H1 (cell line): Measurements from ENCODE around the gene SECISBP2. TPM values are rescaled to one million over a fixed set of nuclear protein-coding genes. Genes with fewer than 3 reads are reported as not detected.

ENCODE experiments used
- CTCF ChIA-PET: fragments of 300-600 bp; sonication (Branson Sonifier 250); formaldehyde crosslinking; loops from one replicate; lab custom pipeline; 2021; ENCODE audit not compliant: partially characterized antibody; lab: Charles Lee
- POLR2A ChIA-PET: fragments of 300-600 bp; sonication (Branson Sonifier 250); formaldehyde crosslinking; loops from one replicate; lab custom pipeline; 2021; ENCODE audit warnings: inconsistent platforms; ENCODE audit not compliant: partially characterized antibody; lab: Charles Lee
- DNase-seq, 2 experiments: peaks; one replicate each; pipeline versions ENCODE4 v3.0.0 to v3.0.0-alpha.2; 2010 to 2022; ENCODE audit warnings: low spot score in 2 of 2, low read depth in 1 of 2, mixed read lengths in 1 of 2
- FAIRE-seq: peaks from 2 replicates; lab custom pipeline; 2011; peaks lifted over from hg19 to GRCh38; lab: Jason Lieb, UNC
- H2AFZ ChIP-seq: 2 replicates; pipeline ENCODE4 v1.8.1; 2012; ENCODE audit warnings: low read length, inconsistent platforms
- H2AK5ac ChIP-seq: 2 replicates; pipeline ENCODE4 v1.6.1; 2013; ENCODE audit warnings: low read depth, low read length
- H2BK120ac ChIP-seq: replicated peaks from 2 replicates; pipeline ENCODE3; 2013; ENCODE audit warnings: low read depth, low read length, inconsistent platforms
- H2BK12ac ChIP-seq: 2 replicates; pipeline ENCODE4 v1.6.1; 2013; ENCODE audit warnings: low read depth, low read length
- H2BK15ac ChIP-seq: 2 replicates; pipeline ENCODE4 v1.6.1; 2013; ENCODE audit warnings: low read length
- H2BK20ac ChIP-seq: 2 replicates; pipeline ENCODE4 v1.6.1; 2013; ENCODE audit warnings: low read length
- H2BK5ac ChIP-seq: 2 replicates; pipeline ENCODE4 v1.6.1; 2013; ENCODE audit warnings: low read depth, low read length
- H3K14ac ChIP-seq: 2 replicates; pipeline ENCODE4 v1.6.1; 2013; ENCODE audit warnings: inconsistent platforms; ENCODE audit not compliant: insufficient read length
- H3K18ac ChIP-seq: 2 replicates; pipeline ENCODE4 v1.6.1; 2013; ENCODE audit warnings: low read length; ENCODE audit errors: extremely low read depth
- H3K23ac ChIP-seq: 2 replicates; pipeline ENCODE4 v1.6.1; 2013; ENCODE audit warnings: inconsistent platforms; ENCODE audit not compliant: insufficient read length
- H3K23me2 ChIP-seq: 2 replicates; pipeline ENCODE4 v1.6.1; 2013; ENCODE audit warnings: low read depth, low read length
- H3K27ac ChIP-seq: 2 replicates; pipeline ENCODE4 v1.6.1; 2011; ENCODE audit warnings: low read depth, low read length, inconsistent platforms
- H3K27me3 ChIP-seq, 4 experiments: replicated peaks in 1 of 4; 1 replicate in 1 of 4; 2 replicates in 3 of 4; pipeline versions ENCODE4 v1.6.1 to v1.8.1; 2011 to 2013; ENCODE audit warnings: low read length in 3 of 4, mild to moderate bottlenecking in 3 of 4, inconsistent platforms in 2 of 4, mixed read lengths in 2 of 4, moderate library complexity in 1 of 4; ENCODE audit not compliant: control insufficient read depth in 3 of 4, insufficient read depth in 3 of 4; ENCODE audit errors: extremely low read depth in 1 of 4
- H3K36me3 ChIP-seq, 4 experiments: 2 replicates each; pipeline versions ENCODE4 v1.6.1 to v1.8.1; 2011 to 2013; ENCODE audit warnings: mild to moderate bottlenecking in 4 of 4, low read length in 3 of 4, moderate library complexity in 2 of 4, control low read depth in 1 of 4, inconsistent platforms in 1 of 4; ENCODE audit not compliant: insufficient read depth in 4 of 4, control insufficient read depth in 2 of 4
- H3K4ac ChIP-seq: replicated peaks from 2 replicates; pipeline ENCODE3; 2013; ENCODE audit warnings: low read length, low read depth, mixed read lengths, inconsistent platforms; ENCODE audit not compliant: insufficient read length
- H3K4me1 ChIP-seq, 4 experiments: replicated peaks in 1 of 4; 1 replicate in 1 of 4; 2 replicates in 3 of 4; pipeline versions ENCODE4 v1.6.1 to v1.8.1; 2011 to 2013; ENCODE audit warnings: low read length in 3 of 4, inconsistent platforms in 2 of 4, mixed read lengths in 1 of 4; ENCODE audit not compliant: insufficient read depth in 4 of 4, control insufficient read depth in 3 of 4
- H3K4me2 ChIP-seq, 2 experiments: 2 replicates each; pipeline versions ENCODE4 v1.6.1 to v1.8.1; 2011 to 2013; ENCODE audit warnings: low read depth in 2 of 2, low read length in 2 of 2, control low read depth in 1 of 2, inconsistent platforms in 1 of 2, mild to moderate bottlenecking in 1 of 2; ENCODE audit not compliant: insufficient read depth in 1 of 2
- H3K4me3 ChIP-seq, 4 experiments: fragments of 200-600, 300-600 bp in 1 of 4; sonication (generic), shearing (Covaris generic), sonication (Bioruptor Twin) in 1 of 4; 2 replicates each; pipeline versions ENCODE4 v1.5.1 to v1.8.1; 2011 to 2016; ENCODE audit warnings: low read length in 4 of 4, low read depth in 3 of 4, control low read depth in 2 of 4, inconsistent platforms in 2 of 4, mild to moderate bottlenecking in 2 of 4, mixed read lengths in 1 of 4, moderate library complexity in 1 of 4; ENCODE audit not compliant: insufficient read depth in 2 of 4; ENCODE audit errors: extremely low read depth in 1 of 4
- H3K56ac ChIP-seq: replicated peaks from 2 replicates; pipeline ENCODE3; 2013; ENCODE audit warnings: low read depth, mild to moderate bottlenecking, mixed read lengths, low read length, inconsistent platforms; ENCODE audit not compliant: insufficient read length
- H3K79me1 ChIP-seq: 2 replicates; pipeline ENCODE4 v1.6.1; 2013; ENCODE audit warnings: low read depth, low read length, control low read depth
- H3K79me2 ChIP-seq, 2 experiments: 2 replicates each; pipeline versions ENCODE4 v1.6.1 to v1.8.1; 2012 to 2013; ENCODE audit warnings: low read length in 2 of 2, mild to moderate bottlenecking in 2 of 2, inconsistent platforms in 1 of 2; ENCODE audit not compliant: insufficient read depth in 2 of 2, control insufficient read depth in 1 of 2
- H3K9ac ChIP-seq, 4 experiments: replicated peaks in 1 of 4; 1 replicate in 1 of 4; 2 replicates in 3 of 4; pipeline versions ENCODE4 v1.6.1 to v1.8.1; 2011 to 2013; ENCODE audit warnings: low read depth in 3 of 4, low read length in 3 of 4, control low read depth in 2 of 4, mild to moderate bottlenecking in 2 of 4, moderate library complexity in 2 of 4, inconsistent platforms in 1 of 4; ENCODE audit errors: extremely low read depth in 1 of 4
- H3K9me3 ChIP-seq, 2 experiments: 2 replicates each; pipeline versions ENCODE4 v1.6.1 to v1.8.1; 2012 to 2013; ENCODE audit warnings: mild to moderate bottlenecking in 2 of 2, moderate library complexity in 2 of 2, control low read depth in 1 of 2, inconsistent platforms in 1 of 2, low read depth in 1 of 2, low read length in 1 of 2, mixed read lengths in 1 of 2; ENCODE audit not compliant: insufficient read depth in 2 of 2
- H4K20me1 ChIP-seq, 2 experiments: replicated peaks in 1 of 2; 2 replicates each; pipeline versions ENCODE3 to v1.8.1; 2011 to 2013; ENCODE audit warnings: inconsistent platforms in 2 of 2, low read length in 2 of 2, mild to moderate bottlenecking in 1 of 2; ENCODE audit not compliant: insufficient read depth in 2 of 2, control insufficient read depth in 1 of 2
- H4K5ac ChIP-seq: 2 replicates; pipeline ENCODE4 v1.6.1; 2013; ENCODE audit warnings: low read length, low read depth, mixed read lengths, inconsistent platforms; ENCODE audit not compliant: insufficient read length
- H4K8ac ChIP-seq: 2 replicates; pipeline ENCODE4 v1.8.0; 2013; ENCODE audit warnings: mild to moderate bottlenecking, moderate library complexity, low read length, inconsistent platforms; ENCODE audit not compliant: insufficient read depth; ENCODE audit errors: extremely low read depth
- H4K91ac ChIP-seq: replicated peaks from 2 replicates; pipeline ENCODE3; 2013; ENCODE audit warnings: low read length, mixed read lengths, inconsistent platforms; ENCODE audit not compliant: insufficient read length
- BACH1 ChIP-seq: IDR thresholded peaks from 2 replicates; pipeline ENCODE4 v1.6.1; 2012; ENCODE audit warnings: low read length, improper control_type of control experiment
- CBX5 ChIP-seq: fragments of 300-800, 300-1000 bp; sonication (generic); IDR thresholded peaks from 2 replicates; pipeline ENCODE4 v1.7.1; 2016; ENCODE audit warnings: antibody characterized with exemption, low read length, low read depth
- JUN ChIP-seq: IDR thresholded peaks from 2 replicates; pipeline ENCODE4 v1.6.1; 2011; ENCODE audit warnings: low read depth, mild to moderate bottlenecking, improper control_type of control experiment, low read length
- POLR2AphosphoS5 ChIP-seq: IDR thresholded peaks from 2 replicates; pipeline ENCODE4 v1.6.1; 2011; ENCODE audit warnings: low read depth, low read length
- SAP30 ChIP-seq: fragments of 300-600 bp; sonication (generic); IDR thresholded peaks from 2 replicates; pipeline ENCODE4 v1.7.1; 2012; ENCODE audit warnings: low read length, moderate library complexity, mild to moderate bottlenecking, inconsistent platforms; ENCODE audit not compliant: insufficient read depth, insufficient replicate concordance
- SP1 ChIP-seq: IDR thresholded peaks from 2 replicates; pipeline ENCODE4 v1.6.1; 2011; ENCODE audit warnings: low read depth, low read length
- SP4 ChIP-seq: IDR thresholded peaks from 2 replicates; pipeline ENCODE4 v1.6.1; 2012; ENCODE audit warnings: low read length, inconsistent platforms
- SUZ12 ChIP-seq: fragments of 200-600 bp; sonication (generic); IDR thresholded peaks from 2 replicates; pipeline ENCODE4 v1.6.1; 2012; ENCODE audit warnings: mild to moderate bottlenecking, inconsistent platforms, low read length, moderate library complexity, mixed read lengths
- TBP ChIP-seq: IDR thresholded peaks from 2 replicates; pipeline ENCODE4 v1.6.1; 2011; ENCODE audit warnings: low read depth, low read length, improper control_type of control experiment
- YY1 ChIP-seq: IDR thresholded peaks from 2 replicates; pipeline ENCODE4 v1.6.1; 2011; ENCODE audit warnings: low read depth, mild to moderate bottlenecking, low read length
- ZNF274 ChIP-seq: IDR thresholded peaks from 2 replicates; pipeline ENCODE4 v1.7.0; 2012; ENCODE audit warnings: low read length, borderline replicate concordance; ENCODE audit errors: extremely low read depth
- polyA plus RNA-seq, 7 experiments: library from polyadenylated mRNA; depleted of rRNA in 3 of 7; stranded (reverse) in 5 of 7; unstranded in 2 of 7; fragments of >200 nt in 5 of 7; fragments of 200-250 nt in 2 of 7; gene quantifications; 1 replicate in 5 of 7; 2 replicates in 1 of 7; 4 replicates in 1 of 7; pipeline versions ENCODE4 v1.2.1 to v1.2.3, GENCODE V29; 2011 to 2013; ENCODE audit warnings: missing spikeins in 2 of 7, mixed read lengths in 2 of 7
- total RNA-seq: library from RNA; stranded (reverse); fragmentation: NEBNext Ultra II Directional; extraction: Animal tissue kit (Norgen Biotek cat#: 25700); gene quantifications from 2 replicates; pipeline ENCODE4 v1.2.1, GENCODE V29; 2021
- TF ChIP-seq, protein P1 (sequence below): IDR thresholded peaks from 2 replicates; pipeline ENCODE4 v1.6.1; 2011; ENCODE audit warnings: low read depth, mild to moderate bottlenecking, low read length; ENCODE audit not compliant: insufficient read depth
- TF ChIP-seq, protein P2 (sequence below), 3 experiments: IDR thresholded peaks; 1 replicate in 2 of 3; 2 replicates in 1 of 3; pipeline versions ENCODE4 v1.5.1 to v1.6.1; 2011; ENCODE audit warnings: low read length in 3 of 3, mild to moderate bottlenecking in 3 of 3, inconsistent platforms in 2 of 3, low read depth in 1 of 3, moderate library complexity in 1 of 3; ENCODE audit not compliant: insufficient read depth in 1 of 3; ENCODE audit errors: control extremely low read depth in 1 of 3

The SECISBP2 gene
- total and polyA plus RNA-seq, 2 of the 8 experiments (the other 6 are each of a cell fraction or from before 2014, with no cell fraction given), result 39.0 to 61.7 TPM

DNA sequence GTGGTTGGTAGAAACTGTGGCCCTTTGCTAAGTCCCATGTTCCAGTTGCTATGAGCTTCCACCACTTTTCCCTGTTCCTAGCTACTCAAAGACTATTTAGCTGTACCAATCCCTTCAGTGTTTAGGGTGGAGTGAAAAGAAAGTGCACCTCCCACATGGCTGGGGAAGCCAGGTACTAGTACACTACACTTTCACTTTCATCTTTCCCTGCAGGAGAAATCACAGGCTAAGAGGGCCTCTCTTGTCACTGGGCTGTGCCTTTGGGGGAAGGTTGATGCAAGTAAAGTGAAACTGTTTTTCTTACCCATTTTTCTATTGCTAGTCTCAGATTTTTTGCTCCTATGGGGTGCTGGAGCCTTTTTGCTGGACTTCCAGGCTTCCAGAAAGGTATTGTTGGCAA is 40.8 kb upstream of the SECISBP2 start:
- H2AFZ ChIP-seq, result no peak overlapping the region
- no peak overlapping the region for H3K27ac ChIP-seq
- no peaks in the 10 kb centered on the region for H3K4me1 ChIP-seq
- H2AK5ac ChIP-seq, result no peak overlapping the region
- H3K23ac ChIP-seq, result no peak overlapping the region
- H3K9me3 ChIP-seq, result peaks cover 3 to 26% of the 10 kb centered on the region in 2 experiments; a peak in 3 of 4 replicates
- no peaks in the 10 kb centered on the region for H3K79me2 ChIP-seq
- H4K8ac ChIP-seq, result no peak overlapping the region
- no peak overlapping the region for H3K4me2 ChIP-seq
- no peaks in the 10 kb centered on the region; the same call in 1 of the 2 replicates for H3K79me1 ChIP-seq
- no peak overlapping the region for H2BK120ac ChIP-seq
- no peak overlapping the region for H4K5ac ChIP-seq
- no peak overlapping the region for H2BK12ac ChIP-seq
- H4K91ac ChIP-seq, result no peak overlapping the region
- H3K56ac ChIP-seq, result no peak overlapping the region
- no peak overlapping the region for H2BK5ac ChIP-seq
- no peak overlapping the region for H3K4ac ChIP-seq
- no peaks in the 10 kb centered on the region for H3K36me3 ChIP-seq
- no peaks in the 10 kb centered on the region for H3K23me2 ChIP-seq
- ChIA-PET CTCF (interaction anchor here (1.3 to 1.9 kb wide), 2 partner anchors 54 to 106 kb away, joined by 3 to 6 read pairs; no protein-coding TSS in a partner anchor), POLR2A (interaction anchor here (0.6 to 1.7 kb wide), 2 partner anchors 18 to 33 kb away, joined by 3 to 4 read pairs; no protein-coding TSS in a partner anchor)
- no peak overlapping the region for H2BK15ac ChIP-seq
- H2BK20ac ChIP-seq, result no peak overlapping the region
- no peaks in the 10 kb centered on the region for H3K27me3 ChIP-seq
- no peak overlapping the region for H3K18ac ChIP-seq
- no peak for FAIRE-seq
- H3K14ac ChIP-seq, result no peak overlapping the region
- DNase-seq, result no peak
- no peak overlapping the region for H3K9ac ChIP-seq
- no peaks in the 10 kb centered on the region for H4K20me1 ChIP-seq
- H3K4me3 ChIP-seq, result no peak overlapping the region
- TF ChIP-seq BACH1, result no peak
- TF ChIP-seq ZNF274, result no peak
- TF ChIP-seq, protein P1, sequence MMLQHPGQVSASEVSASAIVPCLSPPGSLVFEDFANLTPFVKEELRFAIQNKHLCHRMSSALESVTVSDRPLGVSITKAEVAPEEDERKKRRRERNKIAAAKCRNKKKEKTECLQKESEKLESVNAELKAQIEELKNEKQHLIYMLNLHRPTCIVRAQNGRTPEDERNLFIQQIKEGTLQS, result no peak
- no peak for TF ChIP-seq TBP
- TF ChIP-seq SUZ12, result no peak
- TF ChIP-seq, protein P2, sequence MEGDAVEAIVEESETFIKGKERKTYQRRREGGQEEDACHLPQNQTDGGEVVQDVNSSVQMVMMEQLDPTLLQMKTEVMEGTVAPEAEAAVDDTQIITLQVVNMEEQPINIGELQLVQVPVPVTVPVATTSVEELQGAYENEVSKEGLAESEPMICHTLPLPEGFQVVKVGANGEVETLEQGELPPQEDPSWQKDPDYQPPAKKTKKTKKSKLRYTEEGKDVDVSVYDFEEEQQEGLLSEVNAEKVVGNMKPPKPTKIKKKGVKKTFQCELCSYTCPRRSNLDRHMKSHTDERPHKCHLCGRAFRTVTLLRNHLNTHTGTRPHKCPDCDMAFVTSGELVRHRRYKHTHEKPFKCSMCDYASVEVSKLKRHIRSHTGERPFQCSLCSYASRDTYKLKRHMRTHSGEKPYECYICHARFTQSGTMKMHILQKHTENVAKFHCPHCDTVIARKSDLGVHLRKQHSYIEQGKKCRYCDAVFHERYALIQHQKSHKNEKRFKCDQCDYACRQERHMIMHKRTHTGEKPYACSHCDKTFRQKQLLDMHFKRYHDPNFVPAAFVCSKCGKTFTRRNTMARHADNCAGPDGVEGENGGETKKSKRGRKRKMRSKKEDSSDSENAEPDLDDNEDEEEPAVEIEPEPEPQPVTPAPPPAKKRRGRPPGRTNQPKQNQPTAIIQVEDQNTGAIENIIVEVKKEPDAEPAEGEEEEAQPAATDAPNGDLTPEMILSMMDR (IDR thresholded peaks at IDR 0.05; ENCODE audit: control extremely low read depth in 1 of 3, insufficient read depth in 1 of 3, low read depth in 1 of 3, low read length in 3 of 3), result no peak
- no peak for TF ChIP-seq YY1
- TF ChIP-seq POLR2AphosphoS5, result no peak
- TF ChIP-seq SP1, result no peak
- TF ChIP-seq SP4, result no peak
- TF ChIP-seq CBX5, result no peak
- TF ChIP-seq SAP30, result no peak
- TF ChIP-seq JUN, result no peak
